NCI-H2081 (cell line): ENCODE measurements around the gene PARD6B.
"Not testable (repeated sequence)": the region's sequence is repeated elsewhere in the genome, so short reads cannot be mapped to it uniquely, and the experiment has no call there.

Source experiments
- DNase-seq, 2 experiments: peaks; one replicate each; lab custom pipeline; 2025; lab: John Stamatoyannopoulos, UW

PARD6B gene

GRCh38 chr20:50731055-50731929, at the start of gene PARD6B:
TSS of gene PARD6B (plus strand) at chr20:50731580. CDS start at chr20:50731787, 207 bp downstream.
- peak; percentile 99 for DNase-seq

- DNase-seq, result no peak
These were observed 49.3 kb upstream of the PARD6B start for GRCh38 chr20:50682065-50682464.

GRCh38 chr20:50682947-50683530, 48.3 kb upstream of the PARD6B start:
- no peak for DNase-seq

GRCh38 chr20:50683570-50683969, 47.8 kb upstream of the PARD6B start:
- DNase-seq, result no peak

- no peak for DNase-seq
These were observed 44.6 kb upstream of the PARD6B start for GRCh38 chr20:50686821-50687220.

- no peak for DNase-seq
These were observed 43.0 kb upstream of the PARD6B start for GRCh38 chr20:50688256-50688975.

- no peak for DNase-seq
These were observed 41.3 kb upstream of the PARD6B start for GRCh38 chr20:50689864-50690649.

GRCh38 chr20:50690650-50691572, 40.5 kb upstream of the PARD6B start, which contains the start of gene RIPOR3:
TSS of gene RIPOR3 (minus strand) at chr20:50691542. CDS start at chr20:50691128, 414 bp downstream.
- DNase-seq, result no peak

GRCh38 chr20:50691573-50692551, 39.5 kb upstream of the PARD6B start:
- DNase-seq, result no peak

- no peak for DNase-seq
These were observed 38.8 kb upstream of the PARD6B start for GRCh38 chr20:50692552-50692933.

GRCh38 chr20:50693001-50693400, 38.4 kb upstream of the PARD6B start:
- no peak for DNase-seq

- DNase-seq, result no peak
These were observed 36.8 kb upstream of the PARD6B start for GRCh38 chr20:50694379-50695134.

- no peak for DNase-seq
These were observed 36.1 kb upstream of the PARD6B start for GRCh38 chr20:50695135-50695872.

GRCh38 chr20:50698255-50698654, 33.1 kb upstream of the PARD6B start:
- not testable (repeated sequence) for DNase-seq

GRCh38 chr20:50699688-50700087, 31.7 kb upstream of the PARD6B start:
- DNase-seq, result no peak

- peak; percentile 26 to 55 for DNase-seq
These were observed 30.1 kb upstream of the PARD6B start for GRCh38 chr20:50701041-50701963.
